HG02571 (cell line): ENCODE measurements around the gene FBXO33.

Source experiments
- ATAC-seq: cut with Tn5 transposase; IDR thresholded peaks from one replicate; pipeline ENCODE4 v1.9.1; 2021; ENCODE audit warnings: mild to moderate bottlenecking, moderate library complexity; ENCODE audit not compliant: unreplicated experiment

Gene FBXO33, protein sequence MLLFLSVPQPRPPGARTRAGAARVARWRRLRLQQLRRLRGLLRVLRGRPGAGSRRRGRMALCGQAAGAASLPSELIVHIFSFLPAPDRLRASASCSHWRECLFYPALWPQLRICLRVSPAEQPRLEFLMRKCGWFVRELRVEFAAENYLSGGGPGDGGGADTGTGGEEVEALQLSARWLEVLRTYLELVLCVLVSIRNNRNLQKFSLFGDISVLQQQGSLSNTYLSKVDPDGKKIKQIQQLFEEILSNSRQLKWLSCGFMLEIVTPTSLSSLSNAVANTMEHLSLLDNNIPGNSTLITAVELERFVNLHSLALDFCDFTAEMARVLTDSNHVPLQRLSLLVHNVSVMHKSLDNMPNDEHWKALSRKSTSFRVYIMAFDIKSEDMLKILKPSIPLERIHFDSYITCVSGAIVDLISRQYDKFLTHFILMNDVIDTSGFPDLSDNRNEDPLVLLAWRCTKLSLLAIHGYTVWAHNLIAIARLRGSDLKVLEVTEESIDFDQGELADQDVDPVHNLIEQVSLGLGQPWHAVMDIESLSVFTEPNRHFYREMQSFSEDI

DNA sequence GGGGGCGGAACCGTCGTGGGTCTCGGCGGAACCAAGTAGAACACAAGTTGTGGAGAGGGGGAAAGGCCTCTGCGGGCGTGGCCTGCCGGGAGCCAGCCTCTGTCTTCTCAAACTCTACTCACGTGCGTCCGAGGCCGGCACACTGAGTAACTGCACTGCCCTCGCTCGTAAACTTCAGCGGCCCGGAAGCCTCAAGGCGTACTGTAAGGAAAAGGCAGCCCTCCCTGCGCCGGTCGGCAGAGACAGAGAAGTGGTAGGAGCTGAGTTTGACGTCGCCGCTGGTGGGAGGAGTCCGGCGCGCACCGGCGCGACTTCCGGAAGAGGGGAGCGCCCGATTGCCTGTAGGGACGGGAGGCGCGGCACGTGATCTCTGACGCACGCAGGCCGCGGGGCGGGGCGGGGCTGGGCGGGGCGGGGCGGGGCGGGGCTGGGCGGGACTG lies at the start of gene FBXO33:
Gene FBXO33 (minus strand): TSS at position 255 of the 440 bp plus-strand sequence. CDS start 271 bp downstream, outside the sequence.
- ATAC-seq, result peak; percentile 85

- peak; percentile 95 for ATAC-seq
These were observed 42.2 kb upstream of the FBXO33 start for GRCh38 chr14:39474416-39474911.

GRCh38 chr14:39472078-39472477 lies 39.8 kb upstream of the FBXO33 start:
- ATAC-seq, result no peak

- ATAC-seq, result peak; percentile 95
These were observed 37.0 kb upstream of the FBXO33 start for GRCh38 chr14:39469094-39469710.

DNA sequence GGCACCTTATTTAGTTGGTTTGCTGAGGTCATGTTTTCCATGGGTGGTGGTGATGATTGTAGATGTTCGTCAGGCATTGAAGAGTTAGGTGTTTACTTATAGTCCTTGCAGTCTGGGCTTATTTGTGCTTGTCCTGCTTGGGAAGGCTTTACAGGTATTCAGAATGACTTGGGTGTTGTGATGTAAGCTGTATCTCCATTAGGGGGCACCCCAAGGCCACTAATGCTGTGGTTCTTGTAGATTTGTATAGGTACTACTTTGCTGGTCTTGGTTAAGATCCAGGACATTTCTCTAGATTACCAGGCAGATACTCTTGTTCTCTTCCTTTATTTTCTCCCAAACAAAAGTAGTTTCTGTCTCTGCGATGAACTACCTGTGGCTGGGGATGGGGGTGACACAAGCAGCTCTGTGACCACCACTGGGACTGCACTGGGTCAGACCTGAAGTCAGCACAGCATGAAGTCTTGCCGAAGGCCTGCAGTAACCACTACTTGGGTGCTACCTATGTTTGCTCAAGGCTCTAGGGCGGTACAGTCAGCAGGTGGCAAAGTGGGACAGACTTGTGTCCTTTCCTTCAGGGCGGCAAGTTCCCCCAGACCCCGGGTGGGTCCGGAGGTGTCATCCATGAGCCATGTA lies 35.8 kb upstream of the FBXO33 start:
- peak; percentile 52 for ATAC-seq

- no peak for ATAC-seq
These were observed 27.7 kb upstream of the FBXO33 start for GRCh38 chr14:39459795-39460478.

GRCh38 chr14:39456702-39457250 lies 24.5 kb upstream of the FBXO33 start:
- no peak for ATAC-seq

- ATAC-seq, result no peak
These were observed 22.8 kb upstream of the FBXO33 start for GRCh38 chr14:39454906-39455539.

DNA sequence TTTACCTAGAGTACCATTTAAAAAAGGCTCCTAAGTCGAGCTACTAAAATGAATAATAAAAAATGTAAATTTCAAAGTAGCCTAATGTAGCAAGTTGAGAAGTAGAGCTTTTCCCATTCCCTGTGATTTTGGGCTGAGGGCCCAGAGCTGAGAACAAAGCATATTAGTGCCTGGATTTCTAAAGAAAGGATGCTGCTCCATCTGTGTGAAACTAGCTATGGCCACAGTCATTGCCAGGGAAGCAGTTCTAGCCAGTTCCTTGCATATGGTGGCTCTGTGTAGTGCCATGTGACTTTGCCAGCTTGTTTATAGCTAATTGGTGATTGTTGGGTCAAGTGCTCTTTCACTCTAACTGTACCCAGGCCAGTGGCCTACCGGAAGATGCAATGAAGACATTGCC lies 20.4 kb upstream of the FBXO33 start:
- ATAC-seq, result no peak

GRCh38 chr14:39451811-39452210 lies 19.6 kb upstream of the FBXO33 start:
- no peak for ATAC-seq

DNA sequence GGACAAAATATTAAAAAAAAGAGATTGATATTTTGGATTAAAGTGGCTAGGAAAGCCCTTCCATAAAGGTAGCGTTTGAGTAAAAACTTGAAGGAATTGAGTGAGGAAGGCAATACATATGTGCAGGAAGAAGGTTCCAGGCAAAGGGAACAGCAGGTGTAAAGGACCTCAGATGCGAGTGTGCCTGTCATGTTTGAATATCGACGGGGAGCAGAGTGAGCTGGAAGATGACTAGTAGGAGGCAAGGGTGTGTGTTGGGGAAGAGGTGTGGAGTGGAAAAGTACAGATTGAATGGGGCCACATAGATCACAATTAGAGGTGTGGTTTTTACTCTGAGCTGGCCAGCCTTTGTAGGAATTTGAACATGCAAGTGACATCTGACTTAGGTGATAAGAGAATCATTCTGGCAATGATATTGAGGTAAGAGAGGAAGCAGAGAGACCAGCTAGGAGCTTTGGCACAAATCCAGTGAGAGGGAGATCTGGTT lies 15.0 kb upstream of the FBXO33 start:
- no peak for ATAC-seq

DNA sequence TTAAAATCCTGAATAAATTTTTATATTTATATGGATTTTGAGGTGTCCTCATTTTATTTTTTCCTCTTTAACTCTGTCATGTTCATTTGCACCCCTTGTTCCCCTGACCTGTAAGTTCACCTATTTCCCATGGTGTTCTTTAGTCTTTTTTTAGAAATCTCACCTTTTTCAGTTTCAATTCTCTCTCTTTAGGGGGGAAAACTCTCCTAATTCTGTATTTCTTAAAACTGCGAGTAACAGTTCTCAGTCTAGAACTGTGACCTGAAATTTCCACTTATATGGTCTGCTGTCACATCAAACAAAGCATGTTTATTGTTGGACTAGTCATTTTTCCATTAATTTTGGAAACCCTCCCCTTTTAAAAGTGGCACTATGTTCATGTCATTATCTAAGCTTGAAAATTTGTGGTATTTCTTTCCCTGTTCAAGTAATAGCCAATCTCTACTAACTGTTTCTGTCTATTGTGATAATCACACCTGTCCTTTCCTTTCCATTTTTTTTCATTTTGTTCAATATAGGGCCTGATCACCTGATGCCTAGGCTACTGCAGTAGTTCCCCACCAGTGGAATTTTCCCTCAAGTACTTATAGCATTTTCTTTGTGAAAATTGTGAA lies 14.0 kb upstream of the FBXO33 start:
- ATAC-seq, result peak; percentile 45

DNA sequence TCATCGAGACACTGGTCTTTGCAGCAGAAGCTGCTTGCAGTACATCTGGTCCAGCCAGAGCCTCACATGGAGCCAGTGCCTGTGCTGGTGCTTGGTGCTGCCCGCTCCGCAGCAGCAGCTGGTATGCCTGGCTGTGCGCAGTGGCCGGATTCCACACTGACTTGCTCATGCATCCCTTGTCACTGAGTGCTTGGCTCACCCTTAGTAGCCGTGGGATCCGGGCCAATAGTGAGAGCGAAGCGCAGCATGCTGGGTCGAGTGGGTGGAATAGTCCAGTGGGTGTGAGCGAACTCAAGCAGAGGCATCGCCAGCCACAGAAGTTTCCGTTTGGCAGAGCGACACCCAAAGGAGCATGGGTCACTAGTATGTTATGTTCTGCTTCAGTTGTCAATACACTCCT lies 10.1 kb upstream of the FBXO33 start:
- ATAC-seq, result no peak

- ATAC-seq, result no peak
These were observed 9.6 kb upstream of the FBXO33 start for GRCh38 chr14:39441805-39442204.

GRCh38 chr14:39440975-39441374 lies 8.7 kb upstream of the FBXO33 start:
- ATAC-seq, result no peak

DNA sequence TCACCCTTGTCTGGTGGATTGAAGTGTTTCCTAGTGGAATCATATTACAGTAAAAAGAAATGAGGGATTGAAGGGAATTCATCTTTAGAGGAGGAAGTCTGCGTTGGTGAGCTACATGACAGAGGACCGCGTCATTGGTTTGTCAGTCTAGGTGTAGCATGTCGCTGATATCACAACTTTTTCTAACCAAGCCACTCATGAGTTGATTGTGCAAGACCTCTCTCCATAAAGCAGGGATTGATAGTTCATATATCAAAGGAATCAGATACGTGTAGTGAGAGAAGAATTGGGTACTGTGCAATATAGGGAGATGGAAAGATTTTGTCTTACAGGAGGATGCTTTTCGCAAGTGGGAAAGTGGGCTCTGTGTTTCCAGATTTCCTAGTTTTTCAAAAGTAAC lies 3.0 kb upstream of the FBXO33 start:
- no peak for ATAC-seq

DNA sequence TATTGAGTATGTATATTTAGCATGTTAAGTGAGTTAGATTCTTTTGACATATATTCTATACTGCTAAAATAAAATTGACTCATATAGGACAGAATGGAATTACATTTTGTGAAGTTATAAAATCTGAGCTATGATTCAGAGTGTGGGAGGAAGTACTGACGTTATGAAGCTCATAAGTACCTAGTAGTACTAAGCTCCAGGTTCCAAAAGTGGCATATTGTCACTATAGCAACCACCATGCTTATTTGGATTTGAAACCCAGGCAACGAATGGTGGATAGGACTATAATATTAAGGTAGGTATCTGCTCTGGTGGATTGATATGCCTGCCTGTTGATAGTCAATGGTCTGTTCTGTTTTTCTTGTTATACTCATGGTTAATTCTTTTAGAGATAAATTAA lies 2.2 kb upstream of the FBXO33 start:
- ATAC-seq, result no peak

GRCh38 chr14:39433452-39433813 lies 1.2 kb upstream of the FBXO33 start:
- ATAC-seq, result no peak

DNA sequence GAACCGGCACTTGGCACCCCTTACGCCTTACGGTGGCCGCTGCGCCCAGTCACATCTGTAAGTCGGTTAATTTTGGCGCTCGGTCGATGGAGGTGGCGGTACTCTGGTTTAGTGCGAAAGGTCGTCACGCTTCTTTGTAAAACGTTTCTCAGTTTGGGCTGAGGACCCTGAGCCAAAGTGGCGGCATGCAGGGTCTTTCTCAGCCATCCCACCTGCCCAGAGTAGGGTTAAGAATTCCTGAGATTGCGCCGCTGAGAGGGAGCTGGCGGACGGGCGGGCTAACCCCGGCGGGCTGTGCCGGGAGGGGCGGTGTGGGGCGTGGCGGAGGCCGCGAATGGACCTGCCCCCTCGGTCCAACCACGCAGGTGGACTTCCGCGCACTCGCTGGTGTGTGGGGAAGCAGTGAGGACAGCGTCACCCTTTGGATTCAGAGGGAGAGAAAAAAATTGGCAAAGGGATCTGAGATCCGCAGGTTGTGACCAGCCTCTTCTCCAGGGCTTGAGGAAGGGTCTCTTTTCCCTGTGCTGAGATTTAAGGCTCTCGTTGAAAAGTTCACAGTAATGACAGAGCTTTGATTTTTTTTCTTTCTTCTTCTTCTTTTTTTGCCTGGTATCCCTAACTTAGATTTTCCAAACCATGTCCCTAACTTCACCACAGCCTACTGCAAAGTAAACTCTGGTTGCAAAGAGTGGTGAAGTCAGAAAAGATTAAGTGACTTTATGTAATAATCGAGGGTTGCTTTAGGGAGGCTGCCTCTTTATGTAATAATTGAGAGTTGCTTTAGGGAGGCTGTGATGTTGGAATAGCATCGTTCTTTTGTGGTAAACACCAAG lies 602 bp upstream of the FBXO33 start:
- ATAC-seq, result peak; percentile 70
